ENCODE data around the gene SLC35B1. TPM values are rescaled to one million over a fixed set of nuclear protein-coding genes. Genes with fewer than 3 reads are reported as not detected.

The SLC35B1 gene
- total and polyA plus RNA-seq, 10 of the 15 experiments (the other 5 are each of a cell fraction or from before 2014, with no cell fraction given), result 40.0 to 113 (median 51.6) TPM

DNA sequence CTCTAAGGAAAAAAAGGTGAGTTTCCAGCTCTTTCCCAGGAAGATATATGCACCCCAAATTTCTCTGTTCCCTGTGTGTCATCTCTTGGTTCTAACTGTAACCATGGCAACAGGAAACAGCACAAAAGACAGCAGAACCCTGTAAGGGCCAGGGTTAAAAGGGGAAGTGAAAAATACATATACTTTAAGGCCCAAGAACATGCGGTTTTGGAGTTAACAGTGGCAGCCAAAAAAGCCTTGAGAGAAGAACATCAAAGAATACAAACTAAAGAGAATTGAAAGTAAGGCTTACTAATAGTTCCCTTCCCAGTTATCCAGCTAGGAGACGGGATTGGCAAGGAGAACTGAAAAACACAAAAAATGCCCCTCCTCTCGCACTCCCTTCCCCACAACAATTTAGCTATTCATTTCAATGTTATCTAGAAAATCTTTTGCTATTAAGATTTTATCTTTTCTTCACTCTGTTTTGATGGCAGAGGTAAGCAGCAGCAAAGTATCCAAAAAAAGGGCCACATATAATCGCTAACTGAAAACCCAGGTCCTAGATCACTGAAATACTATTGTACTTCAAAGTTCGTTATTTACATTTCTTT lies 31.4 kb downstream of the SLC35B1 start (continued):
- TF ChIP-seq, protein P1, sequence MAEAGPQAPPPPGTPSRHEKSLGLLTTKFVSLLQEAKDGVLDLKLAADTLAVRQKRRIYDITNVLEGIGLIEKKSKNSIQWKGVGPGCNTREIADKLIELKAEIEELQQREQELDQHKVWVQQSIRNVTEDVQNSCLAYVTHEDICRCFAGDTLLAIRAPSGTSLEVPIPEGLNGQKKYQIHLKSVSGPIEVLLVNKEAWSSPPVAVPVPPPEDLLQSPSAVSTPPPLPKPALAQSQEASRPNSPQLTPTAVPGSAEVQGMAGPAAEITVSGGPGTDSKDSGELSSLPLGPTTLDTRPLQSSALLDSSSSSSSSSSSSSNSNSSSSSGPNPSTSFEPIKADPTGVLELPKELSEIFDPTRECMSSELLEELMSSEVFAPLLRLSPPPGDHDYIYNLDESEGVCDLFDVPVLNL (IDR thresholded peaks at IDR 0.05; ENCODE audit: low read depth, low read length), result no peak
- TF ChIP-seq E2F8 (IDR thresholded peaks at IDR 0.05; ENCODE audit: low read depth, partially characterized antibody) (no peak), NBN (IDR thresholded peaks at IDR 0.05) (peak; percentile 84), EED (IDR thresholded peaks at IDR 0.05; ENCODE audit: low read depth) (peak; percentile 100), DPF2 (IDR thresholded peaks at IDR 0.05) (peak; percentile 97), GABPA (IDR thresholded peaks at IDR 0.05; ENCODE audit: low read depth) (no peak), BACH1 (IDR thresholded peaks at IDR 0.05; ENCODE audit: borderline replicate concordance) (peak; percentile 57; the same call in 1 of the 2 replicates), MEF2B (IDR thresholded peaks at IDR 0.05; ENCODE audit: partially characterized antibody, poor library complexity, severe bottlenecking) (peak; percentile 90), STAT1 (conservative IDR thresholded peaks at IDR 0.05) (no peak), HCFC1 (IDR thresholded peaks at IDR 0.05; ENCODE audit: low read length) (no peak), CHD2 (IDR thresholded peaks at IDR 0.05; ENCODE audit: borderline replicate concordance, low read depth, low read length) (0 out of 2 replicates have a peak, but pooled peaks have one; percentile 32), IKZF2 (IDR thresholded peaks at IDR 0.05) (peak; percentile 100), SMAD1 (IDR thresholded peaks at IDR 0.05; ENCODE audit: low read depth, partially characterized antibody) (no peak), ZSCAN29 (IDR thresholded peaks at IDR 0.05) (no peak), ZNF24 (IDR thresholded peaks at IDR 0.05) (peak; percentile 48; the same call in 1 of the 2 replicates), STAT3 (IDR thresholded peaks at IDR 0.05; ENCODE audit: low read depth, low read length) (0 out of 2 replicates have a peak, but pooled peaks have one; percentile 61), TCF12 (IDR thresholded peaks at IDR 0.05; ENCODE audit: low read depth, low read length) (0 out of 2 replicates have a peak, but pooled peaks have one; percentile 17), CBFB (IDR thresholded peaks at IDR 0.05; ENCODE audit: low read depth) (peak; percentile 90), ZBTB11 (CRISPR knock-in tag; IDR thresholded peaks at IDR 0.05) (no peak), SMC3 (IDR thresholded peaks at IDR 0.05; ENCODE audit: borderline replicate concordance, low read length) (no peak), CBX3 (IDR thresholded peaks at IDR 0.05; ENCODE audit: borderline replicate concordance, low read depth) (no peak)
- TF ChIP-seq, protein P2, sequence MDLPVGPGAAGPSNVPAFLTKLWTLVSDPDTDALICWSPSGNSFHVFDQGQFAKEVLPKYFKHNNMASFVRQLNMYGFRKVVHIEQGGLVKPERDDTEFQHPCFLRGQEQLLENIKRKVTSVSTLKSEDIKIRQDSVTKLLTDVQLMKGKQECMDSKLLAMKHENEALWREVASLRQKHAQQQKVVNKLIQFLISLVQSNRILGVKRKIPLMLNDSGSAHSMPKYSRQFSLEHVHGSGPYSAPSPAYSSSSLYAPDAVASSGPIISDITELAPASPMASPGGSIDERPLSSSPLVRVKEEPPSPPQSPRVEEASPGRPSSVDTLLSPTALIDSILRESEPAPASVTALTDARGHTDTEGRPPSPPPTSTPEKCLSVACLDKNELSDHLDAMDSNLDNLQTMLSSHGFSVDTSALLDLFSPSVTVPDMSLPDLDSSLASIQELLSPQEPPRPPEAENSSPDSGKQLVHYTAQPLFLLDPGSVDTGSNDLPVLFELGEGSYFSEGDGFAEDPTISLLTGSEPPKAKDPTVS (IDR thresholded peaks at IDR 0.05; ENCODE audit: low read depth, low read length), result no peak
